ENCODE data around the gene TNFRSF11A.

Gene TNFRSF11A

GRCh38 chr18:62324181-62324828, 805 bp upstream of the TNFRSF11A start:
- in situ Hi-C loops (cut with HindIII; ENCODE audit: low sequenced_read_pairs): no loop called here

GRCh38 chr18:62325806-62326645, 916 bp downstream of the TNFRSF11A start:
- in situ Hi-C loops (cut with HindIII; ENCODE audit: low sequenced_read_pairs): no loop called here

GRCh38 chr18:62326646-62327348, 1.7 kb downstream of the TNFRSF11A start:
- in situ Hi-C loops (cut with HindIII; ENCODE audit: low sequenced_read_pairs): no loop called here

- in situ Hi-C loops (cut with HindIII; ENCODE audit: low sequenced_read_pairs): no loop called here
Observed at GRCh38 chr18:62327977-62328376, 2.9 kb downstream of the TNFRSF11A start.

- in situ Hi-C loops (cut with HindIII; ENCODE audit: low sequenced_read_pairs): no loop called here
Observed at GRCh38 chr18:62328586-62329525, 3.7 kb downstream of the TNFRSF11A start.

GRCh38 chr18:62329691-62330454, 4.8 kb downstream of the TNFRSF11A start:
- in situ Hi-C loops (cut with HindIII; ENCODE audit: low sequenced_read_pairs): no loop called here

- in situ Hi-C loops (cut with HindIII; ENCODE audit: low sequenced_read_pairs): no loop called here
Observed at GRCh38 chr18:62330650-62331049, 5.5 kb downstream of the TNFRSF11A start.

- in situ Hi-C loops (cut with HindIII; ENCODE audit: low sequenced_read_pairs): no loop called here
Observed at GRCh38 chr18:62331581-62332356, 6.7 kb downstream of the TNFRSF11A start.

GRCh38 chr18:62332431-62332830, 7.3 kb downstream of the TNFRSF11A start:
- in situ Hi-C loops (cut with HindIII; ENCODE audit: low sequenced_read_pairs): no loop called here

- in situ Hi-C loops (cut with HindIII; ENCODE audit: low sequenced_read_pairs): no loop called here
Observed at GRCh38 chr18:62332964-62333695, 8.0 kb downstream of the TNFRSF11A start.

- in situ Hi-C loops (cut with HindIII; ENCODE audit: low sequenced_read_pairs): no loop called here
Observed at GRCh38 chr18:62334120-62334519, 9.0 kb downstream of the TNFRSF11A start.

GRCh38 chr18:62335494-62335893, 10.4 kb downstream of the TNFRSF11A start:
- in situ Hi-C loops (cut with HindIII; ENCODE audit: low sequenced_read_pairs): no loop called here

- in situ Hi-C loops (cut with HindIII; ENCODE audit: low sequenced_read_pairs): no loop called here
Observed at GRCh38 chr18:62336618-62337017, 11.5 kb downstream of the TNFRSF11A start.

GRCh38 chr18:62337336-62337735, 12.2 kb downstream of the TNFRSF11A start:
- in situ Hi-C loops (cut with HindIII; ENCODE audit: low sequenced_read_pairs): no loop called here

- in situ Hi-C loops (cut with HindIII; ENCODE audit: low sequenced_read_pairs): no loop called here
Observed at GRCh38 chr18:62338446-62339105, 13.5 kb downstream of the TNFRSF11A start.

GRCh38 chr18:62339106-62339988, 14.2 kb downstream of the TNFRSF11A start:
- in situ Hi-C loops (cut with HindIII; ENCODE audit: low sequenced_read_pairs): no loop called here

GRCh38 chr18:62340996-62341395, 15.9 kb downstream of the TNFRSF11A start:
- in situ Hi-C loops (cut with HindIII; ENCODE audit: low sequenced_read_pairs): no loop called here
